ENCODE results near the gene TCF23. TPM values are rescaled to one million over a fixed set of nuclear protein-coding genes. Genes with fewer than 3 reads are reported as not detected.

Gene TCF23
- total RNA-seq, 2 donors from 2014 or later = not detected

- H3K27ac ChIP-seq = no peak overlapping the region
Observed at GRCh38 chr2:27152102-27152795, 3.4 kb downstream of the TCF23 start.

GRCh38 chr2:27152796-27153464 is 4.1 kb downstream of the TCF23 start:
- H3K4me3 ChIP-seq = no peak overlapping the region
- H3K4me1 ChIP-seq (ENCODE audit: control insufficient read depth in 1 of 2, low read depth in 2 of 2) = no peaks in the 10 kb centered on the region
- no peak for TF ChIP-seq CTCF (IDR thresholded peaks at IDR 0.05)
- H3K27me3 ChIP-seq (replicated peaks; ENCODE audit: insufficient read depth) = no peaks in the 10 kb centered on the region
- ATAC-seq (ENCODE audit: insufficient number of reproducible peaks, low FRiP score, low read depth) (no peak), DNase-seq (ENCODE audit: low spot score) (no peak)
- H3K36me3 ChIP-seq = no peaks in the 10 kb centered on the region
- no peak overlapping the region for H3K27ac ChIP-seq
- H3K9me3 ChIP-seq = no peaks in the 10 kb centered on the region

More at GRCh38 chr2:27152102-27152795, 3.4 kb downstream of the TCF23 start:
- DNase-seq (ENCODE audit: low spot score) (no peak), ATAC-seq (ENCODE audit: insufficient number of reproducible peaks, low FRiP score, low read depth) (no peak)
- Histone ChIP-seq H3K9me3 (no peaks in the 10 kb centered on the region), H3K36me3 (no peaks in the 10 kb centered on the region), H3K27me3 (replicated peaks; ENCODE audit: insufficient read depth) (no peaks in the 10 kb centered on the region), H3K4me3 (no peak overlapping the region), H3K4me1 (ENCODE audit: control insufficient read depth in 1 of 2, low read depth in 2 of 2) (no peaks in the 10 kb centered on the region)
- TF ChIP-seq CTCF (IDR thresholded peaks at IDR 0.05) = no peak

GRCh38 chr2:27154488-27154887 is 5.7 kb downstream of the TCF23 start:
- H3K4me1 ChIP-seq (ENCODE audit: control insufficient read depth in 1 of 2, low read depth in 2 of 2) = no peaks in the 10 kb centered on the region
- ATAC-seq (ENCODE audit: insufficient number of reproducible peaks, low FRiP score, low read depth) (no peak), DNase-seq (ENCODE audit: low spot score) (no peak)
- H3K4me3 ChIP-seq = no peak overlapping the region
- H3K27me3 ChIP-seq (replicated peaks; ENCODE audit: insufficient read depth) = no peaks in the 10 kb centered on the region
- H3K27ac ChIP-seq = no peak overlapping the region
- H3K9me3 ChIP-seq = no peaks in the 10 kb centered on the region
- no peaks in the 10 kb centered on the region for H3K36me3 ChIP-seq
- no peak for TF ChIP-seq CTCF (IDR thresholded peaks at IDR 0.05)

- no peaks in the 10 kb centered on the region for H3K36me3 ChIP-seq
- ATAC-seq (ENCODE audit: insufficient number of reproducible peaks, low FRiP score, low read depth) (no peak), DNase-seq (ENCODE audit: low spot score) (no peak)
- no peaks in the 10 kb centered on the region for H3K9me3 ChIP-seq
- H3K4me1 ChIP-seq (ENCODE audit: control insufficient read depth in 1 of 2, low read depth in 2 of 2) = no peaks in the 10 kb centered on the region
- no peak overlapping the region for H3K27ac ChIP-seq
- no peak for TF ChIP-seq CTCF (IDR thresholded peaks at IDR 0.05)
- no peaks in the 10 kb centered on the region for H3K27me3 ChIP-seq (replicated peaks; ENCODE audit: insufficient read depth)
- H3K4me3 ChIP-seq = no peak overlapping the region
Observed at GRCh38 chr2:27155069-27155520, 6.3 kb downstream of the TCF23 start.

- H3K36me3 ChIP-seq = no peaks in the 10 kb centered on the region
- H3K4me1 ChIP-seq (ENCODE audit: control insufficient read depth in 1 of 2, low read depth in 2 of 2) = no peaks in the 10 kb centered on the region
- no peak overlapping the region for H3K27ac ChIP-seq
- no peaks in the 10 kb centered on the region for H3K27me3 ChIP-seq (replicated peaks; ENCODE audit: insufficient read depth)
- ATAC-seq (ENCODE audit: insufficient number of reproducible peaks, low FRiP score, low read depth) (no peak), DNase-seq (ENCODE audit: low spot score) (no peak)
- no peaks in the 10 kb centered on the region for H3K9me3 ChIP-seq
- H3K4me3 ChIP-seq = no peak overlapping the region
- no peak for TF ChIP-seq CTCF (IDR thresholded peaks at IDR 0.05)
Observed at GRCh38 chr2:27158468-27158867, 9.7 kb downstream of the TCF23 start.

Measured in thoracic aorta (tissue), 2 donors.